ENCODE results near the gene APEX2. TPM values are rescaled to one million over a fixed set of nuclear protein-coding genes. Genes with fewer than 3 reads are reported as not detected.
A peak's percentile ranks its signal among the peaks of the same experiment; 100 is the strongest.

The APEX2 gene
- total RNA-seq, 2 experiments from 2014 or later, result 34.7 to 36.3 TPM

DNA sequence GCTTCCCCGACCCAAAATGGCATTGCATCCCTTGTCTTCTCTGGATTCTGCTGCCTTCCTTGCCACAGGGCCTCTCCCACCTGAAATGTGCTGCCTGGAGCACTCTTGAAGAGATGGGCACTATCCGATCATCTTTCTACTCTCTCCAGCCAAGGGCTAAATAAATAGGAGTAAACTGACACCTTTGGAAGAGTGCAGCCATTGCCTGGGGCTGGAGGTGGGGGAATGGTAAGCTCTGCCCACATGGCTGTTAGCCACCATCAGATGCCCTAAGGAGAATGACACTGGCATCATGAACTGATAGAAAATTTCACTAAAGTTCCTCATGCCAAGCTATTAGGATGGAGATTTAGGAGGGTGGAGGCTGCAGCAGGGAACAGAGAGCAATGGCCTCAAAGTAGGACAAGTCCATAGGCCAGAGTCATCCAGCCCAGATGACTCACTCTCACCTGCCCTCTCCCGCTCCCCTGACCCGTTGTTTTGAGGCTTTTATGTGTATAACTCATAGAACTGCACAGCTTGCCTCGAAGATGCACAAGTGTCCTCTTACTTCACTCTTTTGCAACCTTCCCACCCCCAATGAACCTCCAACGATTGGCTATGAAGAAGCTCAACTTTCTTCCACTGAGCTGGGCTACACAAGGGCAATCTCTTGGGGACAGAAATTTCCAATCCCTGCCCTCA lies 5.4 kb upstream of the APEX2 start:
- DNase-seq, result no peak
- no peak overlapping the region for H3K27ac Mint-ChIP-seq
- no peaks in the 10 kb centered on the region for H3K36me3 Mint-ChIP-seq (ENCODE audit: low read depth)
- CTCF ChIA-PET, result no interaction called here
- H3K4me1 Mint-ChIP-seq (ENCODE audit: low read depth), result peaks cover 2% of the 10 kb centered on the region
- H3K9me3 Mint-ChIP-seq, result no peaks in the 10 kb centered on the region
- no peaks in the 10 kb centered on the region for H3K27me3 Mint-ChIP-seq (ENCODE audit: low read depth)
- intact Hi-C loops (cut with micrococcal nuclease), result no loop called here
- no peak overlapping the region for H3K4me3 Mint-ChIP-seq

DNA sequence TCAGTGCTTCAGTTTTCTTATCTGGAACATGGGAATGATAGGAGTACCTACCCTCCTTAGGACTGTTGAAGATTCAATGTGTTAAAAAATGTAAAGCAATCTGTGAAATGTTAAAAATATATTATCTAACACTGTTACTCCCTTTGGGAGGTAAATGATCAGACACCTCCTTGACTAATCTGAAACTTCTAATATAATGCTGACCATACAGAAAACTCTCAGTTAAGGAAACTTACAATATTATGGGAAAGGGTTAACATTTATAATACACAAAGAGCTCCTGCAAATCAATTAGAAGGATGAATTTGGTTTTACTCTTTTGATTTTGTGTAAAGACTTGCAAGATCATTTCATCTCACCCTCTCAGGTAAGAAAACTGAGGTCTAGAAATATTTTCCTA lies 4.5 kb upstream of the APEX2 start:
- CTCF ChIA-PET, result no interaction called here
- Mint-ChIP-seq H3K36me3 (ENCODE audit: low read depth) (no peaks in the 10 kb centered on the region), H3K27me3 (ENCODE audit: low read depth) (no peaks in the 10 kb centered on the region), H3K9me3 (no peaks in the 10 kb centered on the region), H3K4me1 (ENCODE audit: low read depth) (peaks cover 2% of the 10 kb centered on the region), H3K4me3 (no peak overlapping the region), H3K27ac (no peak overlapping the region)
- no peak for DNase-seq
- intact Hi-C loops (cut with micrococcal nuclease), result no loop called here

DNA sequence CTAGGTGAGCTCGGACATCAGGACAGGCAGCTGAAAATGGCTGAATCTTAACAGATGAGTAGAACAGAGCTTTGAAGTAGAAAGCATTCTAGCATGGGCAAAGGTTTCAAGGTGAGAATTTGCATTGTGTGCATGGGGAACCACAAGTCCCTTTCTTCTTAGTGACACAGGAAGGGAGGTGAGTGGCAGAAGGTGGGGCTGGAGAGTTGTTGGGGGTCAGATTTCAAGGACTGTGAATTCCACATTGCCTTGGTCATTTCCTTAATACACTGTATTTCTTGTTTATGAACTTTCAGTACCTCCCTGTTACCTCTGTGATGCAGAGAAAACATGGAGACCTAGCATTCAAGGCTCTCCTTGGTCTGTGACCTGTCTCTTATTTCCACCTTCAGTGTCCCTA lies 4.1 kb downstream of the APEX2 start:
- Mint-ChIP-seq H3K36me3 (ENCODE audit: low read depth) (peaks cover 35% of the 10 kb centered on the region), H3K27ac (no peak overlapping the region), H3K27me3 (ENCODE audit: low read depth) (no peaks in the 10 kb centered on the region), H3K4me3 (no peak overlapping the region), H3K4me1 (ENCODE audit: low read depth) (peaks cover 37% of the 10 kb centered on the region), H3K9me3 (no peaks in the 10 kb centered on the region)
- CTCF ChIA-PET, result no interaction called here
- intact Hi-C loops (cut with micrococcal nuclease), result loop anchor here (5.0 kb wide), 1 partner anchor 822 kb away; the partner anchor contains the start of gene FAM120C
- no peak for DNase-seq

DNA sequence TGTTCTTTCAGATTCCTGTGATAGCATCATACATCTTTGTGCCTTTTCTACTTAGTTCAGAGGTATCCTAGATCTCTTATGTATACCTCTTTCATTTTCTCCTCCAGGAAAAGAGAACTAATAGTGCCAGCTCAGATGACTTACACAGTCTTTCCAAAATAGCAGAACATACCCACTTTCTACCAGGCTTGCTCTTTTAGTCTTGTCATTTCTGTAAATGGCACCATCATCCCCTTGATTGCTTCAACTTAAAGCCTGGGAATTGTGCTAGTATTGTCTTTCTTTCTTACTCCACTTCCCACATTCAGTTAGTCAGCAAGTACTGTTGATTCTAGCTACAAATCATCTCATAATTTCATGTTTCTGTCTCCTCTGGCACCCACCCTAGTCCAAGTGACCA lies 5.1 kb downstream of the APEX2 start:
- H3K36me3 Mint-ChIP-seq (ENCODE audit: low read depth), result peaks cover 35% of the 10 kb centered on the region
- no peak overlapping the region for H3K4me3 Mint-ChIP-seq
- DNase-seq, result no peak
- no peak overlapping the region for H3K27ac Mint-ChIP-seq
- H3K27me3 Mint-ChIP-seq (ENCODE audit: low read depth), result no peaks in the 10 kb centered on the region
- CTCF ChIA-PET, result no interaction called here
- H3K4me1 Mint-ChIP-seq (ENCODE audit: low read depth), result peaks cover 40% of the 10 kb centered on the region
- no peaks in the 10 kb centered on the region for H3K9me3 Mint-ChIP-seq
- intact Hi-C loops (cut with micrococcal nuclease), result no loop called here

DNA sequence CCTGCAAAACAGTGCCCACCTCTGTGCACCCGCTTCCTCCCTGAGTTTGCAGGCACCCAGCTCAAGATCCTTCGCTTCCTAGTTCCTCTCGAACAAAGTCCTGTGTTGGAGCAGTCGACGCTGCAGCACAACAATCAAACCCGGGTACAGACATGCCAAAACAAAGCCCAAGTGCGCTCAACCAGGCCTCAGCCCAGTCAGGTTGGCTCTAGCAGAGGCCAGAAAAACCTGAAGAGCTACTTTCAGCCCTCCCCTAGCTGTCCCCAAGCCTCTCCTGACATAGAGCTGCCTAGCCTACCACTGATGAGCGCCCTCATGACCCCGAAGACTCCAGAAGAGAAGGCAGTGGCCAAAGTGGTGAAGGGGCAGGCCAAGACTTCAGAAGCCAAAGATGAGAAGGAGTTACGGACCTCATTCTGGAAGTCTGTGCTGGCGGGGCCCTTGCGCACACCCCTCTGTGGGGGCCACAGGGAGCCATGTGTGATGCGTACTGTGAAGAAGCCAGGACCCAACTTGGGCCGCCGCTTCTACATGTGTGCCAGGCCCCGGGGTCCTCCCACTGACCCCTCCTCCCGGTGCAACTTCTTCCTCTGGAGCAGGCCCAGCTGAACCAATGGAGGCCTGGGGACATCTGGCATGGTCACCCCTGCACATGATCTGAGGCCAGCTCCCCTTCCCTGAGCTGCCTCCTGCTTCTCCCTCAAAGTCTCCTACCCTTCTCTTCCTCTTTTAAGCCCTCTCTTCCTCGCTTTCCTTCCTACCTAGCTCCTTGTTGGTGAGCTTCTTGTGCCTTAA lies 6.9 kb downstream of the APEX2 start:
- Mint-ChIP-seq H3K9me3 (no peaks in the 10 kb centered on the region), H3K27ac (no peak overlapping the region), H3K4me3 (no peak overlapping the region), H3K36me3 (ENCODE audit: low read depth) (peaks cover 30% of the 10 kb centered on the region), H3K4me1 (ENCODE audit: low read depth) (peaks cover 31% of the 10 kb centered on the region), H3K27me3 (ENCODE audit: low read depth) (no peaks in the 10 kb centered on the region)
- intact Hi-C loops (cut with micrococcal nuclease), result no loop called here
- CTCF ChIA-PET, result interaction anchor here (1.1 kb wide), 1 partner anchor 115 kb away, joined by 3 read pairs; no protein-coding TSS in a partner anchor
- DNase-seq, result no peak

DNA sequence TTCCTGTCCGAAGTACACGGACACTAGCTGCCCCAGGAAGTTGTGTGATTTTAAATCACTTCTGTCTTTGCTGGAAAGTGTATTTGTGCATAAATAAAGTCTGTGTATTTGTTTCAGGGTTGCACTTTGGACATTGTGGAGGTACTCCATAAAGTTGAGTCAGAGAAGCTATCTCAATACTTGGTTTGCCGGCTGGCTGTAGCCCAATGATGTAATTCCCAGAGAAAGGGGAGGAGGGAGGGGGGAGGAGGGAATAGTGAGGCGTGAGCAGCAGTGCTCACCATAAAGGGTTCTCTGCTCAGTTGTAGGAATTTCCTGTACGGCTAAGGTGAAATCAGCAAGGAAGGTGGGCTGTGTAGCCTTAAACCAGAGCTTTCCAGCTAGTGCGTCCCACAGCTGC lies 7.5 kb downstream of the APEX2 start:
- H3K9me3 Mint-ChIP-seq, result no peaks in the 10 kb centered on the region
- H3K27me3 Mint-ChIP-seq (ENCODE audit: low read depth), result no peaks in the 10 kb centered on the region
- intact Hi-C loops (cut with micrococcal nuclease), result no loop called here
- no peak overlapping the region for H3K4me3 Mint-ChIP-seq
- DNase-seq, result no peak
- peaks cover 27% of the 10 kb centered on the region for H3K4me1 Mint-ChIP-seq (ENCODE audit: low read depth)
- CTCF ChIA-PET, result interaction anchor here (1.1 kb wide), 1 partner anchor 115 kb away, joined by 3 read pairs; no protein-coding TSS in a partner anchor
- peaks cover 28% of the 10 kb centered on the region for H3K36me3 Mint-ChIP-seq (ENCODE audit: low read depth)
- no peak overlapping the region for H3K27ac Mint-ChIP-seq

DNA sequence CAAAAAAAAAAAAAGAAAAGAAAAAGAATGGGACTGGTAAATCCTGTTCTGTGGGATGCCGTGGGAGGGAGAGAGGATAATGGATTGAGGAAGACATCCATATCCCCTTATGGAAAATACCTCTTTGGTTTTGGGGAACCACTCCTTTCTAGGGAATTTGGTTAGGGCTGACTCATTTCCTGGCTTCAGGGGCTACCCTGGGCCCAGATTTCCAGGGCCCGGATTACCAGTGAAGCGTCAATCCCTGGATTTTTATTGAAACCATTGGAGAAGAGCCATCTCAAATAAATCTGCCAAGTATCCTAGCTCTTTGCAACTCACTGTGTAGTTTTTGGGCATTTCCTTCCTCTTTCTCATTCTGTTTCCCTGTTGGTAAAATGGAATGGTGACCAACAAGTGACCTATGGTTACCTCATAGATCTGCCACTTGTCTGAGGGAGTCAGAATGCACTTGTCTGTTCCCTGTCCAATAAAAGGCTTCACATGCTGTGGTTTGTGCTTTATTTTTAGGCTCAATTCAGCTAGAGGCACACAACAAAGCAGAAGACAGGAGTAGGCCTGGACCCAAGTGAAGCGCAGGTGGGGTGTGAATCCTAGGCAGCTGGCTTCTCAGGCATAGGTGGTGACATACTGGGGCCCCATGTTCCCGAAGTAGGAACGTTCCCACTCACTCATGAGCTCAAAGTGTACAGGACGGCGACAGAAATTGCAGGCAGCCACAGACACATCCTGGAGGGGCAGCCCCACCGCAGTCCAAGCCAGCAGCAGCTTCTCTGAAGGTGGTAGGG lies 8.6 kb downstream of the APEX2 start:
- Mint-ChIP-seq H3K36me3 (ENCODE audit: low read depth) (peaks cover 25% of the 10 kb centered on the region), H3K4me1 (ENCODE audit: low read depth) (peaks cover 24% of the 10 kb centered on the region), H3K4me3 (no peak overlapping the region), H3K27me3 (ENCODE audit: low read depth) (no peaks in the 10 kb centered on the region), H3K27ac (no peak overlapping the region), H3K9me3 (no peaks in the 10 kb centered on the region)
- peak; percentile 45 for DNase-seq
- intact Hi-C loops (cut with micrococcal nuclease), result no loop called here
- CTCF ChIA-PET, result interaction anchor here (0.6 to 1.0 kb wide), 2 partner anchors 117 to 170 kb away, joined by 3 to 4 read pairs; no protein-coding TSS in a partner anchor

DNA sequence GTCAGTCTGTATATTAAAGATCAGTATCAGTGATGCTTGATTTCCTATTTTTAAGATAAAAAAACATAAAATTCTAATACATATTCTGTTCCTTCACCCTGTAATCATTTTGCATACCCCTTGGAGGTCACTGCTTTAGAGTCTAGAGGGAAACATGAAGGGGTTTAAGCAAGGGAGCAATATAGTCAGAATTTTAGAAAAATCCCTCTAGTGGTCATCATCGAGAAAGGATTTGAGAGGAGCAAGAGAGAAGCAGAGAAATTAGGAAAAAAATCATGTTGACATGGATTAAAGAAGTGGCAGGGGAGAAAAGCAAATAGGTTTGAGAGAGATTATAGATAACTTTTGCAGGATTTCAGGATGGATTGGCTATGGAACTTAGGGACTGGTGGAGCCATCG lies 11.1 kb downstream of the APEX2 start:
- Mint-ChIP-seq H3K36me3 (ENCODE audit: low read depth) (peaks cover 12% of the 10 kb centered on the region), H3K27ac (no peak overlapping the region), H3K27me3 (ENCODE audit: low read depth) (no peaks in the 10 kb centered on the region), H3K9me3 (no peaks in the 10 kb centered on the region), H3K4me3 (no peak overlapping the region), H3K4me1 (ENCODE audit: low read depth) (peaks cover 19% of the 10 kb centered on the region)
- CTCF ChIA-PET, result no interaction called here
- intact Hi-C loops (cut with micrococcal nuclease), result no loop called here
- no peak for DNase-seq

DNA sequence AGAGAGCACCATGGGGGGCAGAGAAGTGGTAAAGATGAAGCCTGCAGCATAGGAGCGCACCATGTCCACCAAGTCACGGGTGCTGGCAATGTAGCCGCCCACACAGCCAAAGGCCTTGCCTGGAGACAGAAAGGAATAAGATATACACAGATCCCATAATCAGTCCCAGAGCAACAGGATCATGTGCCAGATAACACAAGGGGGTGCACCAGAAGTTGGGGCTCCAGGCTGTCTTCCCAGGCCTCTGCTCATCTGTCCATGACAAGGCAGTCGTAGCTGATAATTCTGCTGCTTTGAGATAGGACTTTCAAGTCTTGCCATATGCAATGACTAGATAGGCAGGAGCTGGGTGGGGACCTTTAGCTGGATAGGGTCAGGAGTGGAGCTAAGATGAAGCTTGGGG lies 14.7 kb downstream of the APEX2 start:
- DNase-seq, result no peak
- Mint-ChIP-seq H3K9me3 (no peaks in the 10 kb centered on the region), H3K36me3 (ENCODE audit: low read depth) (no peaks in the 10 kb centered on the region), H3K27me3 (ENCODE audit: low read depth) (no peaks in the 10 kb centered on the region), H3K27ac (no peak overlapping the region), H3K4me1 (ENCODE audit: low read depth) (peaks cover 2% of the 10 kb centered on the region), H3K4me3 (no peak overlapping the region)
- intact Hi-C loops (cut with micrococcal nuclease), result no loop called here
- CTCF ChIA-PET, result no interaction called here

DNA sequence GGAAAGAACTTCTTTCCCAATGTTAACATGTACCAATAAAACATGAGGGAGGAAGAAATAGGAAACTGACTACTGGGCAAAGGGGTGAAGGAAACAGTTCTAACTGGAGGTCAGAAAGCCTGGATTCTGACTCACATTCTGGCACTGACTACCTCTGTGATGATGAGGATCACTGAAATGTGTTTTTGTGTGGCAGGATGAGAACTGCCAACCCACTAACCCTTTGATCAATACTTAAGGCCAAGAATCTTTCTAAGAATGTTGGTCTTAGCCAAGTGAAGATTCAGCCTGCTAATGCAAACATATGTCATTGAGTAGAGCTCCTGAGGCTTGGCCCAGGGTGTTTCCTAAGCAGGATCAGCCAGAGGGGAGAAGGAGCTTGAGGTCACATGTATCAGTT lies 26.0 kb downstream of the APEX2 start:
- CTCF ChIA-PET, result no interaction called here
- H3K9me3 Mint-ChIP-seq, result no peaks in the 10 kb centered on the region
- no peak for DNase-seq
- H3K4me1 Mint-ChIP-seq (ENCODE audit: low read depth), result peaks cover 5% of the 10 kb centered on the region
- no peak overlapping the region for H3K4me3 Mint-ChIP-seq
- H3K27ac Mint-ChIP-seq, result no peak overlapping the region
- no peaks in the 10 kb centered on the region for H3K36me3 Mint-ChIP-seq (ENCODE audit: low read depth)
- H3K27me3 Mint-ChIP-seq (ENCODE audit: low read depth), result no peaks in the 10 kb centered on the region
- intact Hi-C loops (cut with micrococcal nuclease), result no loop called here

DNA sequence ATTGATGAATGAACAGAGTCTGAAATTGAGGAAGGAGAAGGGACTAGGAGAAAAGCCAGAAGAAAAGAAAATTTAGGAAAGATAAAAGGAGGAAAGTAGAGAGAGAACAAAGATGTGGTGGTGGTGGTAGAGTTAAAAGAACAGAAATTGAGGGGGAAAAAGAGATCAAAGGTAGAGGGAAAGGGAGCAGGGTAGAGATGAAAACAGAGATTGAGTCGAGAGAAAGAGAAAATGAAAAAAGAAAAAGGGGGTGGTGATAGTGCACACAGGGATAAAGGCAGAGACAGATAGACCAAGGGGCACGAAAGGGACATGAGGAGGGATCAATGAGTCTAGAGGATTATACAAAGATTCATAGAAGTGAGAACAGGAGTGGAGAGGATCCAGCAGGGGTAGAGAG lies 26.7 kb downstream of the APEX2 start:
- DNase-seq, result no peak
- Mint-ChIP-seq H3K27me3 (ENCODE audit: low read depth) (no peaks in the 10 kb centered on the region), H3K4me3 (no peak overlapping the region), H3K27ac (no peak overlapping the region), H3K36me3 (ENCODE audit: low read depth) (no peaks in the 10 kb centered on the region), H3K9me3 (no peaks in the 10 kb centered on the region), H3K4me1 (ENCODE audit: low read depth) (peaks cover 5% of the 10 kb centered on the region)
- intact Hi-C loops (cut with micrococcal nuclease), result no loop called here
- CTCF ChIA-PET, result no interaction called here

DNA sequence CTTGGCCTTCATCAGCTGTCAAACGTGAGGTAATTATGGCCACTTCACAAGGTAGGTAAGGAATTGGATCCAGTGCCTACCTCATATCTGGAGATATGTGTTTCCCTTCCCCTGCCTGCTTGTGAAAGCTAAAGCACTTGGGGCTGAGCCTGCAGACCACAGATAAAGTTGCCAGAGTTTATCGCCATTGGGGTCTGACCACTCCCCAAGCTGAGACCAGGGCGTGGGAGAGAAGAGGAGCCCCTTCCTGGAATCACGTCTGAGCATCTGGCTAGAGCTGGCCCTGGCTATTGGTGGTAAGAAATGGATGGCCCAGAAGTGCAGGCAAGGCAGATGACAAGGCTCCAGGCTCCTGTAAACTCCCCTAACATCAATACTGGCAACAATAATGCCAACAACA lies 27.9 kb downstream of the APEX2 start:
- no peaks in the 10 kb centered on the region for H3K36me3 Mint-ChIP-seq (ENCODE audit: low read depth)
- no peaks in the 10 kb centered on the region for H3K27me3 Mint-ChIP-seq (ENCODE audit: low read depth)
- no peak overlapping the region for H3K27ac Mint-ChIP-seq
- no peaks in the 10 kb centered on the region for H3K9me3 Mint-ChIP-seq
- intact Hi-C loops (cut with micrococcal nuclease), result no loop called here
- CTCF ChIA-PET, result no interaction called here
- no peak for DNase-seq
- H3K4me1 Mint-ChIP-seq (ENCODE audit: low read depth), result peaks cover 5% of the 10 kb centered on the region
- no peak overlapping the region for H3K4me3 Mint-ChIP-seq

Measured in activated naive CD4-positive, alpha-beta T cell treated with anti-CD3 and anti-CD28 coated beads for 36 hours (primary cell).